ENCODE data around the gene MYH9. TPM values are rescaled to one million over a fixed set of nuclear protein-coding genes. Genes with fewer than 3 reads are reported as not detected.
"Not testable (repeated sequence)": the region's sequence is repeated elsewhere in the genome, so short reads cannot be mapped to it uniquely, and the experiment has no call there.

Gene MYH9
- total RNA-seq, 2 experiments from 2014 or later, result 901 to 925 TPM

- H3K36me3 ChIP-seq (ENCODE audit: insufficient read depth, low read length), result peaks cover 36% of the 10 kb centered on the region
- ChIA-PET POLR2A (no interaction called here), CTCF (interaction anchor here (1.2 to 2.2 kb wide), 2 partner anchors 11 to 19 kb away, joined by 4 to 5 read pairs; no protein-coding TSS in a partner anchor)
- H3K27me3 ChIP-seq (ENCODE audit: control insufficient read depth in 1 of 2, insufficient read depth in 2 of 2, low read length in 2 of 2), result no peaks in the 10 kb centered on the region
- H3K9me3 ChIP-seq (ENCODE audit: control insufficient read depth in 1 of 2, insufficient read depth in 1 of 2, low read length in 2 of 2), result no peaks in the 10 kb centered on the region
- H3K4me1 ChIP-seq (ENCODE audit: insufficient read depth, low read length), result no peaks in the 10 kb centered on the region
- H3K27ac Mint-ChIP-seq, result no peak overlapping the region
- H3K4me3 ChIP-seq (ENCODE audit: low read length), result no peak overlapping the region
- TF ChIP-seq CTCF (IDR thresholded peaks at IDR 0.05), result no peak
- intact Hi-C loops (cut with DNase I, micrococcal nuclease), result no loop called here
- no peak for ATAC-seq (ENCODE audit: poor library complexity)
- no peak for DNase-seq
- no peaks in the 10 kb centered on the region for H3K27me3 Mint-ChIP-seq
- peaks cover 48% of the 10 kb centered on the region for H3K36me3 Mint-ChIP-seq (ENCODE audit: low read depth)
- no peaks in the 10 kb centered on the region for H3K9me3 Mint-ChIP-seq
- H3K27ac ChIP-seq (ENCODE audit: low read depth in 1 of 2, low read length in 2 of 2), result no peak overlapping the region
- H3K4me1 Mint-ChIP-seq (ENCODE audit: low read depth), result no peaks in the 10 kb centered on the region
- no peak overlapping the region for H3K4me3 Mint-ChIP-seq
Observed at GRCh38 chr22:36267058-36267457, 120.7 kb downstream of the MYH9 start.

GRCh38 chr22:36263886-36264664 is 123.7 kb downstream of the MYH9 start:
- H3K4me1 ChIP-seq (ENCODE audit: insufficient read depth, low read length); intact Hi-C loops (cut with DNase I, micrococcal nuclease); H3K27me3 Mint-ChIP-seq; H3K27ac ChIP-seq (ENCODE audit: low read depth in 1 of 2, low read length in 2 of 2); ATAC-seq (ENCODE audit: poor library complexity); H3K4me3 Mint-ChIP-seq; DNase-seq; H3K27ac Mint-ChIP-seq; H3K9me3 ChIP-seq (ENCODE audit: control insufficient read depth in 1 of 2, insufficient read depth in 1 of 2, low read length in 2 of 2); H3K4me1 Mint-ChIP-seq (ENCODE audit: low read depth); H3K9me3 Mint-ChIP-seq; H3K27me3 ChIP-seq (ENCODE audit: control insufficient read depth in 1 of 2, insufficient read depth in 2 of 2, low read length in 2 of 2); H3K4me3 ChIP-seq (ENCODE audit: low read length): not testable (repeated sequence)
- ChIA-PET CTCF (interaction anchor here (1.2 kb wide), 1 partner anchor 14 kb away, joined by 5 read pairs; no protein-coding TSS in a partner anchor), POLR2A (interaction anchor here (0.6 kb wide), 1 partner anchor 23 kb away, joined by 3 read pairs; no protein-coding TSS in a partner anchor)
- H3K36me3 Mint-ChIP-seq (ENCODE audit: low read depth), result peaks cover 72% of the 10 kb centered on the region
- peaks cover 62% of the 10 kb centered on the region for H3K36me3 ChIP-seq (ENCODE audit: insufficient read depth, low read length)

- POLR2A ChIA-PET; H3K4me3 Mint-ChIP-seq; H3K4me3 ChIP-seq (ENCODE audit: low read length); CTCF ChIA-PET; intact Hi-C loops (cut with DNase I, micrococcal nuclease); H3K27me3 ChIP-seq (ENCODE audit: control insufficient read depth in 1 of 2, insufficient read depth in 2 of 2, low read length in 2 of 2); H3K27ac ChIP-seq (ENCODE audit: low read depth in 1 of 2, low read length in 2 of 2); DNase-seq; H3K9me3 ChIP-seq (ENCODE audit: control insufficient read depth in 1 of 2, insufficient read depth in 1 of 2, low read length in 2 of 2); H3K27ac Mint-ChIP-seq; H3K9me3 Mint-ChIP-seq; H3K27me3 Mint-ChIP-seq; ATAC-seq (ENCODE audit: poor library complexity): not testable (repeated sequence)
- Mint-ChIP-seq H3K36me3 (ENCODE audit: low read depth) (peaks cover 79% of the 10 kb centered on the region), H3K4me1 (ENCODE audit: low read depth) (peaks cover 13% of the 10 kb centered on the region)
- Histone ChIP-seq H3K4me1 (ENCODE audit: insufficient read depth, low read length) (peaks cover 18% of the 10 kb centered on the region), H3K36me3 (ENCODE audit: insufficient read depth, low read length) (peaks cover 67% of the 10 kb centered on the region)
Observed at GRCh38 chr22:36263216-36263673, 124.5 kb downstream of the MYH9 start.

GRCh38 chr22:36262307-36262706 is 125.5 kb downstream of the MYH9 start:
- H3K27ac ChIP-seq (ENCODE audit: low read depth in 1 of 2, low read length in 2 of 2); H3K27ac Mint-ChIP-seq; DNase-seq; POLR2A ChIA-PET; ATAC-seq (ENCODE audit: poor library complexity); H3K27me3 ChIP-seq (ENCODE audit: control insufficient read depth in 1 of 2, insufficient read depth in 2 of 2, low read length in 2 of 2); H3K9me3 Mint-ChIP-seq; intact Hi-C loops (cut with DNase I, micrococcal nuclease); H3K27me3 Mint-ChIP-seq; H3K9me3 ChIP-seq (ENCODE audit: control insufficient read depth in 1 of 2, insufficient read depth in 1 of 2, low read length in 2 of 2); H3K4me3 Mint-ChIP-seq; H3K4me3 ChIP-seq (ENCODE audit: low read length): not testable (repeated sequence)
- peaks cover 28% of the 10 kb centered on the region for H3K4me1 ChIP-seq (ENCODE audit: insufficient read depth, low read length)
- H3K36me3 ChIP-seq (ENCODE audit: insufficient read depth, low read length), result peaks cover 71% of the 10 kb centered on the region
- Mint-ChIP-seq H3K36me3 (ENCODE audit: low read depth) (peaks cover 85% of the 10 kb centered on the region), H3K4me1 (ENCODE audit: low read depth) (peaks cover 20% of the 10 kb centered on the region)
- CTCF ChIA-PET, result interaction anchor here (1.5 kb wide), 1 partner anchor 67 kb away, joined by 3 read pairs; no protein-coding TSS in a partner anchor

- H3K4me3 ChIP-seq (ENCODE audit: low read length); H3K9me3 Mint-ChIP-seq; H3K27ac Mint-ChIP-seq; intact Hi-C loops (cut with DNase I, micrococcal nuclease); H3K27me3 Mint-ChIP-seq; H3K4me3 Mint-ChIP-seq; H3K9me3 ChIP-seq (ENCODE audit: control insufficient read depth in 1 of 2, insufficient read depth in 1 of 2, low read length in 2 of 2); ATAC-seq (ENCODE audit: poor library complexity); DNase-seq; H3K27ac ChIP-seq (ENCODE audit: low read depth in 1 of 2, low read length in 2 of 2); H3K27me3 ChIP-seq (ENCODE audit: control insufficient read depth in 1 of 2, insufficient read depth in 2 of 2, low read length in 2 of 2): not testable (repeated sequence)
- H3K4me1 Mint-ChIP-seq (ENCODE audit: low read depth), result peaks cover 24% of the 10 kb centered on the region
- POLR2A ChIA-PET, result interaction anchor here (0.8 kb wide), 1 partner anchor 22 kb away, joined by 3 read pairs; no protein-coding TSS in a partner anchor
- CTCF ChIA-PET, result interaction anchor here (1.5 kb wide), 2 partner anchors 16 to 67 kb away, joined by 3 to 4 read pairs; no protein-coding TSS in a partner anchor
- H3K36me3 Mint-ChIP-seq (ENCODE audit: low read depth), result peaks cover 87% of the 10 kb centered on the region
- Histone ChIP-seq H3K36me3 (ENCODE audit: insufficient read depth, low read length) (peaks cover 68% of the 10 kb centered on the region), H3K4me1 (ENCODE audit: insufficient read depth, low read length) (peaks cover 28% of the 10 kb centered on the region)
Observed at GRCh38 chr22:36261675-36262074, 126.1 kb downstream of the MYH9 start.
